NT2/D1 (cell line): ENCODE data around the gene ITGB7.

Experiments used
- SUZ12 ChIP-seq: IDR thresholded peaks from 2 replicates; pipeline ENCODE4 v1.6.1; 2011; ENCODE audit not compliant: insufficient read length, insufficient read depth; ENCODE audit errors: extremely low read depth
- YY1 ChIP-seq: IDR thresholded peaks from 2 replicates; pipeline ENCODE4 v1.6.1; 2011; ENCODE audit not compliant: insufficient read length, insufficient read depth
- ZNF274 ChIP-seq: IDR thresholded peaks from 2 replicates; pipeline ENCODE4 v1.6.1; 2011; ENCODE audit warnings: mild to moderate bottlenecking, low read depth, low read length

GRCh38 chr12:53225635-53226424 is 18.8 kb upstream of the ITGB7 start:
- TF ChIP-seq ZNF274: no peak
- no peak for TF ChIP-seq SUZ12
- TF ChIP-seq YY1: no peak
